ENCODE data around the gene CCR6.

CCR6 gene

DNA sequence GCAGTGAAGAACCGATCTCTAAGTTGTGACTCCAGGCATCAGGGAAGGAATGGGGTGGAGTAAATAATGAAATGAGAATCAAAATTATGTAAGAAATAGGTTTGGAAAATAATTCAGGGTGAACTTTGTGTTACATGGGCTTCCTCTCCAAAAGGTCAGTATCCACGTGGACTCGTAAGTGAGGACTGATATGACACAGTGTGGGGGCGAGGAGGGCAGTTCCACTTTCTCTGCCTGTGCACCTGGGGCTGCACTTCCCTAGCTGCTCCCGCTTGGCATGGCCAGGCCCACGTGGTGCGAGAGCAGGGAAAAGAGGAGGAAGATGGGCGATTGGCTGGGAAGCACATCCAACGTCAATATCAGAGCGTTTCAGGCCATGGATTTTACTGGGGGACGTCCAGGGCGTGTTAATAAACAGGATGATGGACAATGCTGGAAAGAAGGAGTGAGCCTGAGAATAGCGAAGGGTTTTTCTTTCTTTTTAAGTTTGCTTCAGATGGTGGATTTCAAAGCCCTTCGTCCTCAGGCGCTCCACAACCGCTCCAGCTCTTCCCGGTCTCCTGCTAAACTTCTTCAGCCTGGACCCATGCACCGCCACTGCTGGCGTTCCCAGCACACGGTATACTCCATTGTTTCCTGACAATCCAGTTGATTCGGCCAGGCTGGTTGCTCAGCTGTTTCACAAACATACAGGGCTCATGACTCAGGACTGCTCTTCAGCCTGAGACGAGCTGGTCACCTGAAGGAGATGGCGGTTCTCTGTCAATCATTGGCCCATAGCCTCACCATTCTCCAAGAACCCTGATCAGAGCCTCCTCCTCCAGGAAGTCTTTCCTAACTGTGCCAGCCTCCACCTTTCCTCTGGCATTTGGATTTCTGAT lies 11.8 kb downstream of the CCR6 start:
- no peak for DNase-seq (ENCODE audit: low read depth)
- H3K4me3 ChIP-seq (ENCODE audit: low read depth, low read length), result no peak overlapping the region
- TF ChIP-seq, protein P1, sequence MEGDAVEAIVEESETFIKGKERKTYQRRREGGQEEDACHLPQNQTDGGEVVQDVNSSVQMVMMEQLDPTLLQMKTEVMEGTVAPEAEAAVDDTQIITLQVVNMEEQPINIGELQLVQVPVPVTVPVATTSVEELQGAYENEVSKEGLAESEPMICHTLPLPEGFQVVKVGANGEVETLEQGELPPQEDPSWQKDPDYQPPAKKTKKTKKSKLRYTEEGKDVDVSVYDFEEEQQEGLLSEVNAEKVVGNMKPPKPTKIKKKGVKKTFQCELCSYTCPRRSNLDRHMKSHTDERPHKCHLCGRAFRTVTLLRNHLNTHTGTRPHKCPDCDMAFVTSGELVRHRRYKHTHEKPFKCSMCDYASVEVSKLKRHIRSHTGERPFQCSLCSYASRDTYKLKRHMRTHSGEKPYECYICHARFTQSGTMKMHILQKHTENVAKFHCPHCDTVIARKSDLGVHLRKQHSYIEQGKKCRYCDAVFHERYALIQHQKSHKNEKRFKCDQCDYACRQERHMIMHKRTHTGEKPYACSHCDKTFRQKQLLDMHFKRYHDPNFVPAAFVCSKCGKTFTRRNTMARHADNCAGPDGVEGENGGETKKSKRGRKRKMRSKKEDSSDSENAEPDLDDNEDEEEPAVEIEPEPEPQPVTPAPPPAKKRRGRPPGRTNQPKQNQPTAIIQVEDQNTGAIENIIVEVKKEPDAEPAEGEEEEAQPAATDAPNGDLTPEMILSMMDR (conservative IDR thresholded peaks at IDR 0.05; ENCODE audit: low read depth, low read length), result no peak

DNA sequence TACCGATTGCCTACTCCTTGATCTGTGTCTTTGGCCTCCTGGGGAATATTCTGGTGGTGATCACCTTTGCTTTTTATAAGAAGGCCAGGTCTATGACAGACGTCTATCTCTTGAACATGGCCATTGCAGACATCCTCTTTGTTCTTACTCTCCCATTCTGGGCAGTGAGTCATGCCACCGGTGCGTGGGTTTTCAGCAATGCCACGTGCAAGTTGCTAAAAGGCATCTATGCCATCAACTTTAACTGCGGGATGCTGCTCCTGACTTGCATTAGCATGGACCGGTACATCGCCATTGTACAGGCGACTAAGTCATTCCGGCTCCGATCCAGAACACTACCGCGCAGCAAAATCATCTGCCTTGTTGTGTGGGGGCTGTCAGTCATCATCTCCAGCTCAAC lies 13.5 kb downstream of the CCR6 start:
- TF ChIP-seq, protein P1 (conservative IDR thresholded peaks at IDR 0.05; ENCODE audit: low read depth, low read length), result no peak
- no peak for DNase-seq (ENCODE audit: low read depth)

GRCh38 chr6:167137081-167137480 lies 14.2 kb downstream of the CCR6 start:
- TF ChIP-seq, protein P1 (conservative IDR thresholded peaks at IDR 0.05; ENCODE audit: low read depth, low read length), result no peak
- no peak for DNase-seq (ENCODE audit: low read depth)
- H3K4me3 ChIP-seq (ENCODE audit: low read depth, low read length), result no peak overlapping the region

More for the DNA sequence above, 13.5 kb downstream of the CCR6 start:
- H3K4me3 ChIP-seq (ENCODE audit: low read depth, low read length), result no peak overlapping the region

GRCh38 chr6:167137881-167138280 lies 15.0 kb downstream of the CCR6 start:
- TF ChIP-seq, protein P1 (conservative IDR thresholded peaks at IDR 0.05; ENCODE audit: low read depth, low read length), result no peak
- DNase-seq (ENCODE audit: low read depth), result no peak
- H3K4me3 ChIP-seq (ENCODE audit: low read depth, low read length), result no peak overlapping the region

DNA sequence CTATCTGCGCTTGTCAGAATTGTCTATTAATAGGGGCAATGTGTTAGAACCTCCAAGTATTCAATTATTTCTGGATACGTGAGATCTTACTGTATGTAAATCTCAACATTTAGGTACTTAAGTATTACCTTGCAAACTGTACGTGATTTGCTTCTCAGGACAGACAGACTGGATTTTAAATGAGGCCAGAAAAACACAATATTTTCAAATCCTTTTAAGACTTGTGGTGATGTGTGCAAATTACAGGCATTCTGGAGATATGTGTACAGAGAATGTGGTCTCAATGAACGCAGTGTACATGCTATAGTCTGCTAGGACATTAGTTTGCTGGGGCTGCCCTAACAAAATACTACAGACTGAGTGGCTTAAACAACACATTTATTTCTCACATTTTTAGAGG lies 16.9 kb downstream of the CCR6 start:
- no peak for DNase-seq (ENCODE audit: low read depth)
- no peak overlapping the region for H3K4me3 ChIP-seq (ENCODE audit: low read depth, low read length)
- TF ChIP-seq, protein P1 (conservative IDR thresholded peaks at IDR 0.05; ENCODE audit: low read depth, low read length), result no peak

- TF ChIP-seq, protein P1 (conservative IDR thresholded peaks at IDR 0.05; ENCODE audit: low read depth, low read length), result no peak
- DNase-seq (ENCODE audit: low read depth), result peak; percentile 4
- no peak overlapping the region for H3K4me3 ChIP-seq (ENCODE audit: low read depth, low read length)
Measured at GRCh38 chr6:167140589-167141474, 17.9 kb downstream of the CCR6 start.
